CD14-positive monocyte (primary cell): Measurements from ENCODE around the gene DGKB. TPM values are rescaled to one million over a fixed set of nuclear protein-coding genes. Genes with fewer than 3 reads are reported as not detected.

ENCODE experiments used
- DNase-seq, 3 donors: peaks; one replicate each; pipeline ENCODE4 v3.0.0-alpha.2; 2011 to 2022
- H2AFZ ChIP-seq: 2 replicates; pipeline ENCODE4 v1.6.0; 2012; ENCODE audit warnings: mild to moderate bottlenecking, low read depth, low read length, inconsistent platforms; ENCODE audit not compliant: insufficient read depth, poor library complexity, severe bottlenecking
- H3K27ac ChIP-seq, 2 donors: 1 replicate in 1 of 2; 2 replicates in 1 of 2; pipeline ENCODE4 v1.5.1; 2012 to 2013; ENCODE audit warnings: low read length in 2 of 2, control low read depth in 1 of 2, inconsistent platforms in 1 of 2, low read depth in 1 of 2, mild to moderate bottlenecking in 1 of 2
- H3K27me3 ChIP-seq, 2 donors: one replicate each; pipeline versions ENCODE4 v1.6.0 to v1.6.1; 2011 to 2013; ENCODE audit warnings: low read length in 2 of 2; ENCODE audit not compliant: control insufficient read depth in 2 of 2, insufficient read depth in 2 of 2
- H3K36me3 ChIP-seq, 2 donors: replicated peaks in 1 of 2; 1 replicate in 1 of 2; 2 replicates in 1 of 2; pipeline versions ENCODE4 v1.5.1 to v1.6.1; 2012 to 2013; ENCODE audit warnings: low read length in 2 of 2, control low read depth in 1 of 2, inconsistent platforms in 1 of 2, mild to moderate bottlenecking in 1 of 2; ENCODE audit not compliant: insufficient read depth in 2 of 2, control insufficient read depth in 1 of 2
- H3K4me1 ChIP-seq, 2 donors: 1 replicate in 1 of 2; 2 replicates in 1 of 2; pipeline versions ENCODE4 v1.5.1 to v1.6.1; 2012 to 2013; ENCODE audit warnings: low read length in 2 of 2, control low read depth in 1 of 2, inconsistent platforms in 1 of 2, mild to moderate bottlenecking in 1 of 2, moderate library complexity in 1 of 2; ENCODE audit not compliant: insufficient read depth in 2 of 2, control insufficient read depth in 1 of 2
- H3K4me2 ChIP-seq: replicated peaks from 2 replicates; pipeline ENCODE3; 2012; ENCODE audit warnings: low read length, moderate library complexity, mild to moderate bottlenecking; ENCODE audit not compliant: poor library complexity, severe bottlenecking; ENCODE audit errors: extremely low read depth
- H3K4me3 ChIP-seq, 3 experiments: fragments of 200-600 bp in 1 of 3; sonication (generic) in 1 of 3; replicated peaks in 1 of 3; 1 replicate in 2 of 3; 2 replicates in 1 of 3; pipeline ENCODE4 v1.5.1; 2011 to 2013; ENCODE audit warnings: low read length in 3 of 3, mild to moderate bottlenecking in 3 of 3, control low read depth in 2 of 3, low read depth in 2 of 3, inconsistent platforms in 1 of 3, moderate library complexity in 1 of 3
- H3K79me2 ChIP-seq: 2 replicates; pipeline ENCODE4 v1.6.0; 2012; ENCODE audit warnings: mild to moderate bottlenecking, control low read depth, inconsistent platforms, low read length, moderate library complexity; ENCODE audit not compliant: insufficient read depth
- H3K9ac ChIP-seq: 2 replicates; pipeline ENCODE4 v1.6.0; 2017; ENCODE audit warnings: low read length, mild to moderate bottlenecking; ENCODE audit not compliant: insufficient read depth, poor library complexity, severe bottlenecking
- H3K9me3 ChIP-seq, 2 donors: replicated peaks in 1 of 2; 1 replicate in 1 of 2; 2 replicates in 1 of 2; pipeline versions ENCODE4 v1.5.1 to v1.6.1; 2012 to 2013; ENCODE audit warnings: low read length in 2 of 2, control low read depth in 1 of 2; ENCODE audit not compliant: control insufficient read depth in 1 of 2, insufficient read depth in 1 of 2
- H4K20me1 ChIP-seq: 2 replicates; pipeline ENCODE4 v1.6.0; 2012; ENCODE audit warnings: mild to moderate bottlenecking, low read length, control low read depth, moderate library complexity; ENCODE audit not compliant: insufficient read depth
- H3K27ac Mint-ChIP-seq, 7 donors: one replicate each; pipeline ENCODE4 v1.8.0; 2020; ENCODE audit warnings: mild to moderate bottlenecking in 7 of 7, mixed read lengths in 7 of 7, moderate library complexity in 6 of 7, inconsistent platforms in 2 of 7
- H3K27me3 Mint-ChIP-seq, 3 donors: one replicate each; pipeline ENCODE4 v1.8.0; 2021 to 2022; ENCODE audit warnings: low read depth in 3 of 3, mild to moderate bottlenecking in 3 of 3, mixed read lengths in 3 of 3, moderate library complexity in 3 of 3, inconsistent platforms in 1 of 3
- H3K36me3 Mint-ChIP-seq, 2 donors: one replicate each; pipeline ENCODE4 v1.8.0; 2020; ENCODE audit warnings: mixed read lengths in 2 of 2, inconsistent platforms in 1 of 2, mild to moderate bottlenecking in 1 of 2
- H3K4me1 Mint-ChIP-seq: one replicate; pipeline ENCODE4 v1.8.0; 2020; ENCODE audit warnings: mild to moderate bottlenecking, mixed read lengths
- H3K4me3 Mint-ChIP-seq, 2 donors: one replicate each; pipeline ENCODE4 v1.8.0; 2020; ENCODE audit warnings: mild to moderate bottlenecking in 2 of 2, mixed read lengths in 2 of 2, moderate library complexity in 1 of 2
- H3K9me3 Mint-ChIP-seq, 7 donors: one replicate each; pipeline ENCODE4 v1.8.0; 2020 to 2022; ENCODE audit warnings: mixed read lengths in 7 of 7, mild to moderate bottlenecking in 6 of 7, moderate library complexity in 6 of 7, inconsistent platforms in 2 of 7
- WGBS: methylation state at CpG from one replicate; pipeline ENCODE4 v1.1.5; 2013; ENCODE audit warnings: missing lambda C conversion rate; ENCODE audit not compliant: insufficient coverage; 5-methylcytosine and 5-hydroxymethylcytosine counted together
- intact Hi-C, 2 donors: fragments of 100-400 bp; cut with micrococcal nuclease; formaldehyde crosslinking; loops; one replicate each; pipeline versions ENCODE4 v1.15.0 to v1.15.1; 2023
- polyA plus RNA-seq, 3 donors: library from polyadenylated mRNA; depleted of rRNA in 1 of 3; unstranded in 2 of 3; stranded (reverse) in 1 of 3; fragments of 300-500 nt in 2 of 3; fragments of >200 nt in 1 of 3; fragmentation: Illumina TruSeq in 2 of 3; gene quantifications; 1 replicate in 2 of 3; 2 replicates in 1 of 3; pipeline ENCODE4 v1.2.3, GENCODE V29; 2012 to 2021
- TF ChIP-seq, protein P1 (sequence below): fragments of 200-600 bp; IDR thresholded peaks from one replicate; pipeline ENCODE4 v1.8.0; 2022; ENCODE audit warnings: antibody characterized with exemption, mild to moderate bottlenecking

The DGKB gene
- polyA plus RNA-seq, 3 donors, result not detected

GRCh38 chr7:14184292-14184864 is 718.2 kb downstream of the DGKB start:
- Mint-ChIP-seq H3K9me3 (peaks cover 11 to 21% (median 15%) of the 10 kb centered on the region in 7 donors), H3K4me1 (no peaks in the 10 kb centered on the region), H3K36me3 (no peaks in the 10 kb centered on the region), H3K27me3 (no peaks in the 10 kb centered on the region), H3K4me3 (no peak overlapping the region), H3K27ac (peak overlapping the region in 1 of 7 donors; percentile 18)
- no peak for DNase-seq
- Histone ChIP-seq H2AFZ (no peak overlapping the region), H4K20me1 (no peaks in the 10 kb centered on the region), H3K27me3 (no peaks in the 10 kb centered on the region), H3K4me3 (no peak overlapping the region), H3K4me1 (no peaks in the 10 kb centered on the region), H3K27ac (no peak overlapping the region), H3K4me2 (no peak overlapping the region), H3K9me3 (peaks cover 16% of the 10 kb centered on the region in 2 donors), H3K79me2 (no peaks in the 10 kb centered on the region), H3K9ac (no peak overlapping the region), H3K36me3 (no peaks in the 10 kb centered on the region)
- TF ChIP-seq, protein P1, sequence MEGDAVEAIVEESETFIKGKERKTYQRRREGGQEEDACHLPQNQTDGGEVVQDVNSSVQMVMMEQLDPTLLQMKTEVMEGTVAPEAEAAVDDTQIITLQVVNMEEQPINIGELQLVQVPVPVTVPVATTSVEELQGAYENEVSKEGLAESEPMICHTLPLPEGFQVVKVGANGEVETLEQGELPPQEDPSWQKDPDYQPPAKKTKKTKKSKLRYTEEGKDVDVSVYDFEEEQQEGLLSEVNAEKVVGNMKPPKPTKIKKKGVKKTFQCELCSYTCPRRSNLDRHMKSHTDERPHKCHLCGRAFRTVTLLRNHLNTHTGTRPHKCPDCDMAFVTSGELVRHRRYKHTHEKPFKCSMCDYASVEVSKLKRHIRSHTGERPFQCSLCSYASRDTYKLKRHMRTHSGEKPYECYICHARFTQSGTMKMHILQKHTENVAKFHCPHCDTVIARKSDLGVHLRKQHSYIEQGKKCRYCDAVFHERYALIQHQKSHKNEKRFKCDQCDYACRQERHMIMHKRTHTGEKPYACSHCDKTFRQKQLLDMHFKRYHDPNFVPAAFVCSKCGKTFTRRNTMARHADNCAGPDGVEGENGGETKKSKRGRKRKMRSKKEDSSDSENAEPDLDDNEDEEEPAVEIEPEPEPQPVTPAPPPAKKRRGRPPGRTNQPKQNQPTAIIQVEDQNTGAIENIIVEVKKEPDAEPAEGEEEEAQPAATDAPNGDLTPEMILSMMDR, result no peak
- intact Hi-C loops, result no loop called here
- WGBS, result 100% methylated on average over 1 of the region's 10 CpGs

GRCh38 chr7:14179781-14180180 is 722.8 kb downstream of the DGKB start:
- TF ChIP-seq, protein P1, result no peak
- H3K27me3 ChIP-seq, result no peaks in the 10 kb centered on the region
- WGBS, result 80% methylated on average over 1 of the region's 6 CpGs
- H3K27ac ChIP-seq, result no peak overlapping the region
- no peaks in the 10 kb centered on the region for H4K20me1 ChIP-seq
- H3K79me2 ChIP-seq, result no peaks in the 10 kb centered on the region
- Mint-ChIP-seq H3K27ac (no peak overlapping the region), H3K4me3 (no peak overlapping the region), H3K36me3 (no peaks in the 10 kb centered on the region), H3K4me1 (no peaks in the 10 kb centered on the region), H3K9me3 (peaks cover 4 to 10% (median 8%) of the 10 kb centered on the region in 7 donors), H3K27me3 (no peaks in the 10 kb centered on the region)
- no peak overlapping the region for H3K4me2 ChIP-seq
- H3K4me1 ChIP-seq, result no peaks in the 10 kb centered on the region
- no peak for DNase-seq
- H3K9ac ChIP-seq, result no peak overlapping the region
- H3K9me3 ChIP-seq, result peaks cover 8 to 10% of the 10 kb centered on the region in 2 donors
- no peaks in the 10 kb centered on the region for H3K36me3 ChIP-seq
- no peak overlapping the region for H2AFZ ChIP-seq
- H3K4me3 ChIP-seq, result no peak overlapping the region
- intact Hi-C loops, result no loop called here
